ENCODE data around the gene TRIM2.

DNA sequence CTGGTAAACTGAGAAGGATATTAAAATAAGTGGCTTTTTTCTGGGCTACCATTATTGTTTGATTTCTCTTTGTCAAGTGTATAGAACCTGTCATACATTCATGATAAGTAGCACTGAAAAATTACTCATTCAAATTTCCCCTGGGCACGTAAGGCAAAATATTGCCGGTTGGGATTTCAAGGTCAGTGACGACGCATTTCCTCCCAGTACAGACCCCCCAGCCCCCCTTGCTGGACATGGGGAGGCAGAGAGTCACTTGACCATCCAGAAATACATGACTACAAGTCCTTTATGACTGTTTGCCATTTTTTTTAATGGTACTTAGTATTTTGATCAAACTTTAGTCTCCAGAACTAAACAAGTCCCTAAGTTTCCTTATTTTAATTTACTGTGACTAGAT is 133.4 kb downstream of the TRIM2 start:
- no peak for TF ChIP-seq GATA1 (IDR thresholded peaks at IDR 0.05; ENCODE audit: low read depth, low read length)
- no peak for TF ChIP-seq POLR2A (IDR thresholded peaks at IDR 0.05; ENCODE audit: low read length)
